Loucy (cell line): ENCODE data around the gene SLC25A15.
"Not testable (repeated sequence)": the region's sequence is repeated elsewhere in the genome, so short reads cannot be mapped to it uniquely, and the experiment has no call there.

Experiments used
- H2AFZ ChIP-seq: fragments of 200-600 bp; sonication (generic); 2 replicates; pipeline ENCODE4 v1.6.0; 2016; ENCODE audit warnings: antibody characterized with exemption, mild to moderate bottlenecking, low read length, moderate library complexity
- H3F3A ChIP-seq: fragments of 200-600 bp; 2 replicates; pipeline ENCODE4 v1.6.0; 2016; ENCODE audit warnings: antibody characterized with exemption, low read depth, mild to moderate bottlenecking
- H3K27me3 ChIP-seq: fragments of 200-600 bp; sonication (generic); 2 replicates; pipeline ENCODE4 v1.6.1; 2014; ENCODE audit warnings: low read length, mild to moderate bottlenecking; ENCODE audit not compliant: insufficient read depth, poor library complexity, severe bottlenecking
- H3K36me3 ChIP-seq: fragments of 200-600 bp; sonication (generic); 2 replicates; pipeline ENCODE4 v1.6.1; 2016; ENCODE audit warnings: low read length; ENCODE audit not compliant: insufficient read depth
- H3K4me1 ChIP-seq: fragments of 200-600 bp; sonication (generic); 2 replicates; pipeline ENCODE4 v1.5.1; 2014; ENCODE audit warnings: low read length, mild to moderate bottlenecking; ENCODE audit not compliant: insufficient read depth, poor library complexity, severe bottlenecking
- H3K4me2 ChIP-seq: fragments of 200-600 bp; sonication (generic); 2 replicates; pipeline ENCODE4 v1.6.0; 2014; ENCODE audit warnings: antibody characterized with exemption, low read length, low read depth, mild to moderate bottlenecking; ENCODE audit not compliant: poor library complexity, severe bottlenecking
- H3K4me3 ChIP-seq: fragments of 200-600 bp; sonication (generic); 2 replicates; pipeline ENCODE4 v1.5.1; 2014; ENCODE audit warnings: low read length, mild to moderate bottlenecking, mixed read lengths; ENCODE audit not compliant: poor library complexity, severe bottlenecking
- H3K79me2 ChIP-seq: fragments of 200-600 bp; sonication (generic); 2 replicates; pipeline ENCODE4 v1.6.1; 2014; ENCODE audit warnings: low read length; ENCODE audit not compliant: insufficient read depth
- H3K9ac ChIP-seq: fragments of 200-600 bp; sonication (generic); 2 replicates; pipeline ENCODE4 v1.6.0; 2014; ENCODE audit warnings: mild to moderate bottlenecking, low read depth, low read length, moderate library complexity; ENCODE audit not compliant: poor library complexity, severe bottlenecking
- H3K9me2 ChIP-seq: fragments of 200-600 bp; sonication (generic); replicated peaks from 2 replicates; pipeline ENCODE4 v1.6.1; 2016; ENCODE audit warnings: low read depth, low read length, mixed read lengths
- H3K9me3 ChIP-seq: fragments of 200-600 bp; sonication (generic); 2 replicates; pipeline ENCODE4 v1.6.1; 2014; ENCODE audit warnings: mild to moderate bottlenecking, antibody characterized with exemption, low read length, low read depth; ENCODE audit not compliant: insufficient read depth
- H4K20me1 ChIP-seq: fragments of 200-600 bp; sonication (generic); 2 replicates; pipeline ENCODE4 v1.6.0; 2014; ENCODE audit warnings: antibody characterized with exemption, low read length, mild to moderate bottlenecking; ENCODE audit not compliant: insufficient read depth, poor library complexity, severe bottlenecking
- CTCF ChIP-seq: fragments of 200-600 bp; sonication (generic); conservative IDR thresholded peaks from 2 replicates; pipeline ENCODE4 v1.5.1; 2014; ENCODE audit warnings: mild to moderate bottlenecking, antibody characterized with exemption, low read length
- EZH2phosphoT487 ChIP-seq: fragments of 200-600 bp; IDR thresholded peaks from 2 replicates; pipeline ENCODE4 v1.6.1; 2018; ENCODE audit warnings: antibody characterized with exemption, mild to moderate bottlenecking, moderate library complexity, borderline replicate concordance

Gene SLC25A15

GRCh38 chr13:40786568-40786996 lies 2.8 kb upstream of the SLC25A15 start:
- H3K79me2 ChIP-seq = peaks cover 14% of the 10 kb centered on the region
- no peaks in the 10 kb centered on the region for H3K9me2 ChIP-seq
- H3K9ac ChIP-seq = no peak overlapping the region
- no peaks in the 10 kb centered on the region for H3K36me3 ChIP-seq
- no peaks in the 10 kb centered on the region for H3K9me3 ChIP-seq
- H3K4me2 ChIP-seq = no peak overlapping the region
- no peak overlapping the region for H2AFZ ChIP-seq
- H3K4me1 ChIP-seq = peaks cover 5% of the 10 kb centered on the region
- TF ChIP-seq EZH2phosphoT487 (no peak), CTCF (no peak)
- no peak overlapping the region for H3K4me3 ChIP-seq
- H4K20me1 ChIP-seq = no peaks in the 10 kb centered on the region
- H3K27me3 ChIP-seq = no peaks in the 10 kb centered on the region
- H3F3A ChIP-seq = peaks cover 11% of the 10 kb centered on the region

- peaks cover 14% of the 10 kb centered on the region for H3F3A ChIP-seq
- H3K4me2 ChIP-seq = no peak overlapping the region
- H4K20me1 ChIP-seq = no peaks in the 10 kb centered on the region
Observed at GRCh38 chr13:40787062-40787461, 2.3 kb upstream of the SLC25A15 start.

DNA sequence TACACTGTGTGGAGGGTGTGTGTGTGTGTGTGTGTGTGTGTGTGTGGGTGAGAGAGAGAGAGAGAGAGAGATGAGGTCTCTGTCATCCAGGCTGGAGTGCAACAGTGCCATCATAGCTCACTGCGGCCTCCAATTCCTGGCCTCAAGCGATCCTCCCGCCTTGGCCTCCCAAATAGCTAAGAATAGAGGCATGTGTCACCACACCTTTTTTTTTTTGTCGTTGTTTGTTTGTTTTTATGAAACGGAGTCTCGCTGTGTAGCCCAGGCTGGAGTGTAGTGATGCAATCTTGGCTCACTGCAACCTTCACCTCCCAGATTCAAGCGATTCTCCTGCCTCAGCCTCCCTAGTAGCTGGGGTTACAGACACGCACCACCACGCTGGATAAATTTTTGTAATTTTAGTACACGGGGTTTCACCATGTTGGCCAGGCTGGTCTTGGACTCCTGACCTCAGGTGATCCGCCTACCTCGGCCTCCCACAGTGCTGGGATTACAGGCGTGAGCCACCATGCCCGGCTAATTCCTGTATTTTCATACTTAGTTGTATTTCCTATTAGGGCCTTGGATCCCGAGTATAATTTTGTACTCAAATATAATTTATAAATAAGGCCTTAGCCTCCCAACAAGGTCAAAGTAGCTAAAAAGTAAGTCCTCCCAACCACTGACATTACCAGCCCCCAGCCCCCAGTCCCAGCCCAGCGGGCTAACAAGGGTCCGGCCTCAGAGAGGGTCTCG lies 704 bp upstream of the SLC25A15 start:
- peak overlapping the region; percentile 86 for H3K4me2 ChIP-seq
- not testable (repeated sequence) for H3K9me3 ChIP-seq, H3K36me3 ChIP-seq, H3K9me2 ChIP-seq, H3K27me3 ChIP-seq, H3K4me1 ChIP-seq, H4K20me1 ChIP-seq
- peak overlapping the region; percentile 77 for H3K4me3 ChIP-seq
- H2AFZ ChIP-seq = peak overlapping the region; percentile 87
- peaks cover 14% of the 10 kb centered on the region for H3K79me2 ChIP-seq
- peak overlapping the region; percentile 89 for H3K9ac ChIP-seq
- peaks cover 14% of the 10 kb centered on the region for H3F3A ChIP-seq

More at GRCh38 chr13:40787062-40787461, 2.3 kb upstream of the SLC25A15 start:
- Histone ChIP-seq H2AFZ (no peak overlapping the region), H3K4me1 (peaks cover 8% of the 10 kb centered on the region), H3K9me3 (no peaks in the 10 kb centered on the region), H3K9ac (no peak overlapping the region), H3K27me3 (no peaks in the 10 kb centered on the region), H3K36me3 (no peaks in the 10 kb centered on the region), H3K4me3 (no peak overlapping the region), H3K79me2 (peaks cover 14% of the 10 kb centered on the region), H3K9me2 (no peaks in the 10 kb centered on the region)
- TF ChIP-seq CTCF (no peak), EZH2phosphoT487 (no peak)

- H3K9me3 ChIP-seq = no peaks in the 10 kb centered on the region
- TF ChIP-seq CTCF (no peak), EZH2phosphoT487 (no peak)
Observed at GRCh38 chr13:40790154-40790616, 774 bp downstream of the SLC25A15 start.

More at GRCh38 chr13:40790154-40790616, 774 bp downstream of the SLC25A15 start:
- peaks cover 14% of the 10 kb centered on the region for H3K79me2 ChIP-seq
- H2AFZ ChIP-seq = peak overlapping the region; percentile 87; the same call in 1 of the 2 replicates
- H3F3A ChIP-seq = peaks cover 14% of the 10 kb centered on the region
- no peaks in the 10 kb centered on the region for H4K20me1 ChIP-seq
- H3K9ac ChIP-seq = peak overlapping the region; percentile 65
- peak overlapping the region; percentile 86 for H3K4me2 ChIP-seq
- H3K36me3 ChIP-seq = no peaks in the 10 kb centered on the region
- H3K9me2 ChIP-seq = no peaks in the 10 kb centered on the region
- H3K27me3 ChIP-seq = no peaks in the 10 kb centered on the region
- H3K4me1 ChIP-seq = peaks cover 8% of the 10 kb centered on the region
- peak overlapping the region; percentile 77 for H3K4me3 ChIP-seq
